Right atrium auricular region (tissue), 2 donors: ENCODE measurements around the gene CASQ1. TPM values are rescaled to one million over a fixed set of nuclear protein-coding genes. Genes with fewer than 3 reads are reported as not detected.

Source experiments
- DNase-seq: peaks from one replicate; pipeline ENCODE4 v3.0.0-alpha.2; 2019; ENCODE audit warnings: low spot score
- H3K27ac ChIP-seq, 2 donors: fragments of 200-600 bp; sonication (generic); 1 replicate in 1 of 2; 2 replicates in 1 of 2; pipeline ENCODE4 v1.5.1; 2016 to 2019
- H3K27me3 ChIP-seq, 2 donors: fragments of 200-600 bp; sonication (generic); one replicate each; pipeline versions ENCODE4 v1.5.1 to v1.6.0; 2017 to 2019
- H3K36me3 ChIP-seq: fragments of 200-600 bp; sonication (generic); one replicate; pipeline ENCODE4 v1.5.1; 2016
- H3K4me1 ChIP-seq, 2 donors: fragments of 200-600 bp; sonication (generic); one replicate each; pipeline versions ENCODE4 v1.5.1 to v1.6.0; 2017 to 2019
- H3K4me3 ChIP-seq, 2 donors: fragments of 200-600 bp; sonication (generic); 1 replicate in 1 of 2; 2 replicates in 1 of 2; pipeline ENCODE4 v1.5.1; 2017 to 2019; ENCODE audit warnings: mild to moderate bottlenecking in 1 of 2, moderate library complexity in 1 of 2
- H3K9me3 ChIP-seq, 2 donors: fragments of 200-600 bp; sonication (generic); one replicate each; pipeline ENCODE4 v1.5.1; 2019
- total RNA-seq, 2 donors: library from RNA; depleted of rRNA; stranded (reverse); fragments of >200 nt; gene quantifications; one replicate each; pipeline ENCODE4 v1.1.0, GENCODE V29; 2016
- TF ChIP-seq, protein P1 (sequence below), 2 donors: fragments of 200-600 bp; sonication (generic); IDR thresholded peaks; one replicate each; pipeline ENCODE4 v1.5.1; 2019; ENCODE audit warnings: antibody characterized with exemption in 2 of 2

CASQ1 gene
- total RNA-seq, 2 donors from 2014 or later, result 10.1 to 32.3 TPM

DNA sequence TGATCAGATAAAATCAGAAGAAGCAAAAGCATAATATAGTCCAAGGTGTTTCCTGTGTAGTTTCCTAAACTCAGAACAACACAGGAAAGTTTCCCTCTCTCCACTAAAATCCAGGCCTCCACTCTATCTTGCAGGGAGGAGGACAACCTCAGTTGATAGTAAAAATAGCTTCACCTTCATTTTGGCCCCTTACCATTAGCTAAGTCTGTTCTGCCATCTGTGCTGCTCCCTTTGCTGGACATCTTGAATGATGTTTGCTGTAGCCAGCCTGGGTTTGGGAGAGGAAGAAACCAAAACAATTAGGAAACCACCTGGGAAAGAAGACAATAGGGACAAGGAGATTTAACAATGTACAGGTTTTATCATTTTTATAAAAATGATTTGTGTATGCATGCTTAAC is 53.4 kb downstream of the CASQ1 start:
- Histone ChIP-seq H3K9me3 (no peaks in the 10 kb centered on the region), H3K27ac (peak overlapping the region; percentile 1 to 44), H3K27me3 (no peaks in the 10 kb centered on the region), H3K4me1 (peaks cover 0 to 37% of the 10 kb centered on the region in 2 donors), H3K36me3 (peaks cover 23% of the 10 kb centered on the region), H3K4me3 (no peak overlapping the region)
- TF ChIP-seq, protein P1, sequence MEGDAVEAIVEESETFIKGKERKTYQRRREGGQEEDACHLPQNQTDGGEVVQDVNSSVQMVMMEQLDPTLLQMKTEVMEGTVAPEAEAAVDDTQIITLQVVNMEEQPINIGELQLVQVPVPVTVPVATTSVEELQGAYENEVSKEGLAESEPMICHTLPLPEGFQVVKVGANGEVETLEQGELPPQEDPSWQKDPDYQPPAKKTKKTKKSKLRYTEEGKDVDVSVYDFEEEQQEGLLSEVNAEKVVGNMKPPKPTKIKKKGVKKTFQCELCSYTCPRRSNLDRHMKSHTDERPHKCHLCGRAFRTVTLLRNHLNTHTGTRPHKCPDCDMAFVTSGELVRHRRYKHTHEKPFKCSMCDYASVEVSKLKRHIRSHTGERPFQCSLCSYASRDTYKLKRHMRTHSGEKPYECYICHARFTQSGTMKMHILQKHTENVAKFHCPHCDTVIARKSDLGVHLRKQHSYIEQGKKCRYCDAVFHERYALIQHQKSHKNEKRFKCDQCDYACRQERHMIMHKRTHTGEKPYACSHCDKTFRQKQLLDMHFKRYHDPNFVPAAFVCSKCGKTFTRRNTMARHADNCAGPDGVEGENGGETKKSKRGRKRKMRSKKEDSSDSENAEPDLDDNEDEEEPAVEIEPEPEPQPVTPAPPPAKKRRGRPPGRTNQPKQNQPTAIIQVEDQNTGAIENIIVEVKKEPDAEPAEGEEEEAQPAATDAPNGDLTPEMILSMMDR (IDR thresholded peaks at IDR 0.05), result no peak
- no peak for DNase-seq

DNA sequence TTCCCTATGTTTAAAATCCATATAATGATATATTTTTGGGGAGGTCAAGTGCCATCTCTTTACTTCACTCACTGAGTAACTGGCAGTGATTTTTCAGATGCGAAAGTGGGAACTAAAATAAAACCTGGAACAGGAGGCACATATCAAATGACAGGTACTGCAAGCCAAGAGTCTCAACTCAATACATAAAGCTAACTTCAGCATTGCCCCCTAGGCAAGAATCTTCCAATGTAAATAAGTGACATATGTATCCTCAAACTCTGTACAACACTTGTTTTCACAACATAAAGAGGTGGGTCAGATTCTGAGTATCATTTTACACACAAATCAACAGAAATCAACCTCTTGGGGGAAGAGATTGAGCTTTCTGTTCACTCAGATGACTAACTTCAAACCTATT is 53.8 kb downstream of the CASQ1 start:
- peaks cover 18% of the 10 kb centered on the region for H3K36me3 ChIP-seq
- H3K4me3 ChIP-seq, result no peak overlapping the region
- no peaks in the 10 kb centered on the region for H3K27me3 ChIP-seq
- H3K27ac ChIP-seq, result peak overlapping the region; percentile 1 to 44
- H3K4me1 ChIP-seq, result peaks cover 0 to 34% of the 10 kb centered on the region in 2 donors
- TF ChIP-seq, protein P1 (IDR thresholded peaks at IDR 0.05), result no peak
- H3K9me3 ChIP-seq, result no peaks in the 10 kb centered on the region
- DNase-seq, result no peak

DNA sequence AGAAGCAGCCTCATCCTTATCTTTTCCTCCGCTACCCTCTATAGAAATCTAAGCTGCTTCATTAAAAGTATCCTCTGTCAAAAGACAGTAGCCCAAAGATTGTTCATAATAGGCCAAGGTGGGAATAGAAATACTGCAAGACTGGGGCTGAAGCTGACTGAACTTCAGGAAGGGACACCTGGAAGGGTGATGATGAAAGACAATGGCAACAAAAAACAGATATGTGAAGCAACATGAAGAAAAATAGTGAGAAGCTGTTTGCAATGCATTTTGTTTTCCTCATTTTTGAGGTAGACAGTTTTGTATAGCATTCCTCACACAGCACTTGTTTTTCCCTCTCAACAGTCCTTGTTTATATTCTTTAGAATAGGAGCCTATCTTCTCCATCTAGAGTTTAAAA is 55.1 kb downstream of the CASQ1 start:
- Histone ChIP-seq H3K4me1 (peaks cover 0 to 34% of the 10 kb centered on the region in 2 donors), H3K36me3 (peaks cover 8% of the 10 kb centered on the region), H3K27ac (peak overlapping the region in 1 of 2 donors; percentile 44), H3K4me3 (no peak overlapping the region), H3K9me3 (no peaks in the 10 kb centered on the region), H3K27me3 (no peaks in the 10 kb centered on the region)
- TF ChIP-seq, protein P1 (IDR thresholded peaks at IDR 0.05), result no peak
- no peak for DNase-seq

DNA sequence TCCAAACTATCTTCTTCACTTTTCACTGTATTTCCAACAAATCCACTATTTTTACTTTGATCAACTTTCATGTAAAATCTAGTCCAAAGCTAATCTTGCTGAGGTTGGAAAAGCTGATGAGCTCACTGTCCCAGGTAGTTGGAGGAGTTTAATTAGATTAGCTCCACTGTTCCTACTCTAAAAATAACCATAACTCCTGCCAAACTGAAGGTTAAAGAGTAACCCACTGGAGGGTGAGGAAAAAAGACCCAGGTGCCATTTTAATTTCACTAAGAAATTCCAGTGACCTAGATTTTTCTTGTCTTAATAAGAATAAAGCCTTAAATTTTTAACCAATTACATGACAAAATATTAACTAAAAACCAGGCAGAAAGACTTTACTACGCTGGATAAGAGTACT is 56.7 kb downstream of the CASQ1 start:
- no peaks in the 10 kb centered on the region for H3K27me3 ChIP-seq
- peaks cover 0 to 44% of the 10 kb centered on the region in 2 donors for H3K4me1 ChIP-seq

DNA sequence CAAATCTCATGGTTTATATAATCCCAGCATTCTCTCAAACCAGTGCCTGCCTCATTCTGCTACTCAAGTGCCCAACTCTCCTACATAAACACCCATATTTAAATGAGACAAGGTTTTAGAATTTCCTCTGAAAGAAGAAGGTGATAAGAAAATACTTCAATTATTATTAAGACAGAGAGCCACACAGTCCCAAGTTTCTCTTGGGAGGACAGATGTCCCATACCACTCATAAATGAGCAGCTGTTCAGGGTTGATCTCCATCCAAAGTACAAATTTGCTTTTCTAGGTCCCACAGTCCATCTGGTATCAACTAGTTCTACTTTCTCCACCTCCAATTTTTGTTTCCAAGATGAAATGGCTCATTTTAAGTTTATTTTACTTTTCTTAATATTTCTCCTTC is 60.6 kb downstream of the CASQ1 start:
- peaks cover 0 to 16% of the 10 kb centered on the region in 2 donors for H3K4me1 ChIP-seq
- H3K4me3 ChIP-seq, result no peak overlapping the region
- TF ChIP-seq, protein P1 (IDR thresholded peaks at IDR 0.05), result no peak
- no peaks in the 10 kb centered on the region for H3K36me3 ChIP-seq
- H3K9me3 ChIP-seq, result no peaks in the 10 kb centered on the region
- DNase-seq, result no peak
- H3K27me3 ChIP-seq, result no peaks in the 10 kb centered on the region
- H3K27ac ChIP-seq, result peak overlapping the region in 1 of 2 donors; percentile 33

More for the DNA sequence above, 56.7 kb downstream of the CASQ1 start:
- Histone ChIP-seq H3K4me3 (no peak overlapping the region), H3K27ac (peak overlapping the region in 1 of 2 donors; percentile 64), H3K9me3 (no peaks in the 10 kb centered on the region), H3K36me3 (no peaks in the 10 kb centered on the region)
- no peak for DNase-seq
- TF ChIP-seq, protein P1 (IDR thresholded peaks at IDR 0.05), result no peak

Other genes starting within 250 kb of the CASQ1 start
- gene IGSF9, start 245.0 kb upstream of the CASQ1 start, total RNA-seq, result 1 to 10 TPM; 2.0 to 5.4 TPM
- gene SLAMF9, start 236.3 kb upstream of the CASQ1 start, total RNA-seq, result not detected
- 1 to 10 TPM; 2.4 to 3.2 TPM for gene PIGM, start 158.6 kb upstream of the CASQ1 start, total RNA-seq
- gene KCNJ10, start 120.4 kb upstream of the CASQ1 start, total RNA-seq, result under 1 TPM in 1 of 2 donors, not detected in 1; 0.20 TPM
- under 1 TPM in 1 of 2 donors, not detected in 1; 0.08 TPM for gene KCNJ9, start 109.0 kb upstream of the CASQ1 start, total RNA-seq
- 10 to 100 TPM; 20.1 to 20.8 TPM for gene IGSF8, start 92.0 kb upstream of the CASQ1 start, total RNA-seq
- gene ATP1A2, start 74.8 kb upstream of the CASQ1 start, total RNA-seq, result 100 to 1,000 TPM; 146 to 228 TPM
- gene ATP1A4, start 39.0 kb upstream of the CASQ1 start, total RNA-seq, result not detected
- gene PEA15, start 14.8 kb downstream of the CASQ1 start, total RNA-seq, result 100 to 1,000 TPM in 1 of 2 donors, 10 to 100 TPM in 1; 69.2 to 144 TPM
- gene DCAF8, start 72.0 kb downstream of the CASQ1 start, total RNA-seq, result 100 to 1,000 TPM; 103 to 121 TPM
- 10 to 100 TPM; 54.5 to 72.4 TPM for gene PEX19, start 94.6 kb downstream of the CASQ1 start, total RNA-seq
- gene COPA, start 152.7 kb downstream of the CASQ1 start, total RNA-seq, result 100 to 1,000 TPM in 1 of 2 donors, 10 to 100 TPM in 1; 96.1 to 134 TPM
- gene NCSTN, start 152.8 kb downstream of the CASQ1 start, total RNA-seq, result 10 to 100 TPM; 63.4 to 71.3 TPM
- not detected for gene NHLH1, start 176.5 kb downstream of the CASQ1 start, total RNA-seq
- gene VANGL2, start 210.0 kb downstream of the CASQ1 start, total RNA-seq, result 1 to 10 TPM; 3.4 to 8.1 TPM